SU-DHL-6 (cell line): ENCODE results near the gene PLCB1.

Experiments used
- H2AFZ ChIP-seq: fragments of 200-600 bp; sonication (generic); 2 replicates; pipeline ENCODE4 v1.6.1; 2014; ENCODE audit warnings: low read depth, mild to moderate bottlenecking, moderate library complexity, mixed read lengths, antibody characterized with exemption, low read length; ENCODE audit not compliant: severe bottlenecking
- H3F3A ChIP-seq: fragments of 200-600 bp; shearing (Covaris generic); 2 replicates; pipeline ENCODE4 v1.6.0; 2016; ENCODE audit warnings: antibody characterized with exemption, mild to moderate bottlenecking; ENCODE audit not compliant: insufficient read depth
- H3K27ac ChIP-seq: fragments of 200-600 bp; sonication (generic); 2 replicates; pipeline ENCODE4 v1.5.1; 2016; ENCODE audit warnings: low read depth, mild to moderate bottlenecking, low read length, moderate library complexity, mixed read lengths
- H3K27me3 ChIP-seq: fragments of 200-600 bp; sonication (generic), shearing (Covaris generic); 2 replicates; pipeline ENCODE4 v1.6.0; 2014; ENCODE audit warnings: mild to moderate bottlenecking, low read length
- H3K36me3 ChIP-seq: fragments of 200-600 bp; sonication (generic); 2 replicates; pipeline ENCODE4 v1.6.1; 2014; ENCODE audit warnings: mild to moderate bottlenecking, low read length, mixed read lengths
- H3K4me2 ChIP-seq: fragments of 300-600, 200-600 bp; shearing (Covaris generic), sonication (generic); 2 replicates; pipeline ENCODE4 v1.6.0; 2014; ENCODE audit warnings: low read length, low read depth, mild to moderate bottlenecking; ENCODE audit not compliant: poor library complexity, severe bottlenecking
- H3K4me3 ChIP-seq: fragments of 200-600 bp; sonication (generic); 2 replicates; pipeline ENCODE4 v1.5.1; 2014; ENCODE audit warnings: antibody characterized with exemption, low read length, mild to moderate bottlenecking, mixed read lengths; ENCODE audit not compliant: insufficient read depth, poor library complexity, severe bottlenecking
- H3K79me2 ChIP-seq: fragments of 200-600 bp; sonication (generic); 2 replicates; pipeline ENCODE4 v1.6.1; 2014; ENCODE audit warnings: mild to moderate bottlenecking, low read length, moderate library complexity; ENCODE audit not compliant: insufficient read depth
- H3K9ac ChIP-seq: fragments of 200-600 bp; sonication (generic); 2 replicates; pipeline ENCODE4 v1.7.0; 2014; ENCODE audit warnings: mild to moderate bottlenecking, low read length
- H3K9me2 ChIP-seq: fragments of 200-600 bp; sonication (generic); replicated peaks from 2 replicates; pipeline ENCODE4 v1.6.1; 2014; ENCODE audit warnings: low read length; ENCODE audit not compliant: insufficient read depth
- H3K9me3 ChIP-seq: fragments of 200-600 bp; sonication (generic); 2 replicates; pipeline ENCODE4 v1.6.1; 2014; ENCODE audit warnings: low read length, mixed read lengths; ENCODE audit not compliant: insufficient read depth
- H4K20me1 ChIP-seq: fragments of 200-600 bp; sonication (generic); 2 replicates; pipeline ENCODE4 v1.6.1; 2014; ENCODE audit warnings: low read depth, mild to moderate bottlenecking, antibody characterized with exemption, low read length, moderate library complexity, mixed read lengths
- EZH2phosphoT487 ChIP-seq: fragments of 200-600 bp; sonication (generic), shearing (Covaris generic); conservative IDR thresholded peaks from 2 replicates; pipeline ENCODE4 v1.6.1; 2018; ENCODE audit warnings: mild to moderate bottlenecking, antibody characterized with exemption, low read length, moderate library complexity, mixed read lengths
- TF ChIP-seq, protein P1 (sequence below): fragments of 200-600 bp; sonication (generic); IDR thresholded peaks from one replicate; pipeline ENCODE4 v1.5.1; 2017; ENCODE audit warnings: antibody characterized with exemption, mild to moderate bottlenecking, low read length, moderate library complexity; ENCODE audit not compliant: insufficient read depth, poor library complexity, severe bottlenecking

Gene PLCB1

DNA sequence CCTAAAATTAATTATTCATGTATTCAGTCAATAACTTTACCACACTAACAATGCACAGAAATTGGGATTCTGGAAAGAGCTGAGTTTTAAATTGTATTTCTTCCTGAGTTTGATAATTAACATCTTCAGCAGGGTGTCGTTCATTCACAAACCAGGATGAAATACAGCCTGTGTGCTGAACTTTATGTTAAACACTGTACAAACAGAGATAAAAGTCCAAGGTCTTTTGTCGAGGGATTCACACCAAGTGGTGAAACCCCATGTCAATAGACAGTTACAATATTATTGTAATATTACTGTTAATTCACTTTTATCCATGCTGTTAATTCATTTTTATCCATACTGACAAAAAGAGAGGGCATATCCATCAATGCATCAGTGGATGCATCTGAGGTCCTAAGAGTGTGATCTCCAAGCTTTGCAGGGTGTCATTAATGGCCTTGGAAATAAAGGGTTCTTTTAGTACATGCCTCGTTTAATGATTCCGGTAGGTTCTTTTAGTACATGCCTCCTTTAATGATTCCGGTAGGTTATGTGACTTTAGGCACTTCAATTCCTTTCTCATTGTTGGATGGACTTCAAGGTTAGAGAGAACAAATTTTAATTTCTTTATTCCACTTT lies 234.3 kb downstream of the PLCB1 start:
- Histone ChIP-seq H3K9me3 (no peaks in the 10 kb centered on the region), H3K9me2 (no peaks in the 10 kb centered on the region), H3K36me3 (no peaks in the 10 kb centered on the region), H4K20me1 (no peaks in the 10 kb centered on the region), H3K79me2 (no peaks in the 10 kb centered on the region), H3K9ac (no peak overlapping the region), H3K4me2 (no peak overlapping the region), H3K27ac (no peak overlapping the region), H2AFZ (no peak overlapping the region), H3K4me3 (no peak overlapping the region), H3F3A (no peaks in the 10 kb centered on the region), H3K27me3 (no peaks in the 10 kb centered on the region)
- TF ChIP-seq EZH2phosphoT487, result no peak
- TF ChIP-seq, protein P1, sequence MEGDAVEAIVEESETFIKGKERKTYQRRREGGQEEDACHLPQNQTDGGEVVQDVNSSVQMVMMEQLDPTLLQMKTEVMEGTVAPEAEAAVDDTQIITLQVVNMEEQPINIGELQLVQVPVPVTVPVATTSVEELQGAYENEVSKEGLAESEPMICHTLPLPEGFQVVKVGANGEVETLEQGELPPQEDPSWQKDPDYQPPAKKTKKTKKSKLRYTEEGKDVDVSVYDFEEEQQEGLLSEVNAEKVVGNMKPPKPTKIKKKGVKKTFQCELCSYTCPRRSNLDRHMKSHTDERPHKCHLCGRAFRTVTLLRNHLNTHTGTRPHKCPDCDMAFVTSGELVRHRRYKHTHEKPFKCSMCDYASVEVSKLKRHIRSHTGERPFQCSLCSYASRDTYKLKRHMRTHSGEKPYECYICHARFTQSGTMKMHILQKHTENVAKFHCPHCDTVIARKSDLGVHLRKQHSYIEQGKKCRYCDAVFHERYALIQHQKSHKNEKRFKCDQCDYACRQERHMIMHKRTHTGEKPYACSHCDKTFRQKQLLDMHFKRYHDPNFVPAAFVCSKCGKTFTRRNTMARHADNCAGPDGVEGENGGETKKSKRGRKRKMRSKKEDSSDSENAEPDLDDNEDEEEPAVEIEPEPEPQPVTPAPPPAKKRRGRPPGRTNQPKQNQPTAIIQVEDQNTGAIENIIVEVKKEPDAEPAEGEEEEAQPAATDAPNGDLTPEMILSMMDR, result no peak

GRCh38 chr20:8367689-8368088 lies 235.6 kb downstream of the PLCB1 start:
- H3K9me2 ChIP-seq, result no peaks in the 10 kb centered on the region
- H3K9ac ChIP-seq, result no peak overlapping the region
- no peak overlapping the region for H3K4me3 ChIP-seq
- H3K36me3 ChIP-seq, result no peaks in the 10 kb centered on the region
- no peak overlapping the region for H3K27ac ChIP-seq
- no peaks in the 10 kb centered on the region for H3F3A ChIP-seq
- no peaks in the 10 kb centered on the region for H4K20me1 ChIP-seq
- no peak overlapping the region for H3K4me2 ChIP-seq
- H3K27me3 ChIP-seq, result no peaks in the 10 kb centered on the region
- no peak for TF ChIP-seq EZH2phosphoT487
- TF ChIP-seq, protein P1, result no peak
- H2AFZ ChIP-seq, result no peak overlapping the region
- H3K9me3 ChIP-seq, result no peaks in the 10 kb centered on the region
- no peaks in the 10 kb centered on the region for H3K79me2 ChIP-seq

- H3K9ac ChIP-seq, result no peak overlapping the region
- H3K4me3 ChIP-seq, result no peak overlapping the region
- H3K79me2 ChIP-seq, result no peaks in the 10 kb centered on the region
Observed at GRCh38 chr20:8368670-8369069, 236.6 kb downstream of the PLCB1 start.

More at GRCh38 chr20:8368670-8369069, 236.6 kb downstream of the PLCB1 start:
- Histone ChIP-seq H3K9me3 (no peaks in the 10 kb centered on the region), H3K9me2 (no peaks in the 10 kb centered on the region), H3K36me3 (no peaks in the 10 kb centered on the region), H2AFZ (no peak overlapping the region), H4K20me1 (no peaks in the 10 kb centered on the region), H3K4me2 (no peak overlapping the region), H3K27ac (no peak overlapping the region), H3F3A (no peaks in the 10 kb centered on the region), H3K27me3 (no peaks in the 10 kb centered on the region)
- TF ChIP-seq, protein P1, result no peak
- no peak for TF ChIP-seq EZH2phosphoT487
